NCI-H1105 treated with DMSO at 0.1 percent for 48 hours (cell line): ENCODE results near the gene PRPS1.
"Not testable (repeated sequence)": the region's sequence is repeated elsewhere in the genome, so short reads cannot be mapped to it uniquely, and the experiment has no call there.

ENCODE experiments used
- DNase-seq: peaks from one replicate; lab custom pipeline; 2025; lab: John Stamatoyannopoulos, UW

Gene PRPS1

DNA sequence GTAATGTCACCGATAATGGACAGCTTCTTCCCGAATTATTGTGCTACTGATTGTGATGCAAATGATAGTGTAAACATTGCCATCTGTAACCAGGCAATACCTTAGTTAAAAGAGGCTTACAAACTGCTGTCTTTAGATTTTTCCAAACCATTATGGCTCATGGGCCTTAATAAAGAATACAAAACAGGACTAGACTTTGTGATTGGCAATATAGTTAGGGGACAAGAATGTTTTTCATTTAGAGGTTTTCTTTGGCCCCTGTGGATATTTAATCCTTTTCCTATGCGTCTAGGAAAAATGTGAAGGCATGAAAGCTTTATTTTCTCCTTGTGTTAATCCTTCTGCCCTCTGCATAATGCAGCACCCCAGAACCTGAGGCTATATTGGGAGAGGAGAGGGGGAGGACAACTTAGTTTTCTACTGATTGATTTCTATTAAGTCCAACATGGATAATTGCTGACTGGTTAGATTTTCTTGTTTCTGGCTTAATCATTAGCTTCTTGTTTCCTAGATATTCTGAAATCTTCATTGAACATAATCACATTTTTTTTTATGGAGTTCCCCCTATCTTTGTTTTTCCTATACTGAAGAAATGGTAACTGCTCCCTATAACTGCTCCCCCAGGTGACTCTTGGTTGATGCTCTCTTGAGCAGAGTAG lies 1.9 kb downstream of the PRPS1 start:
- no peak for DNase-seq

- no peak for DNase-seq
These were observed 4.0 kb downstream of the PRPS1 start for GRCh38 chrX:107632346-107632745.

GRCh38 chrX:107646735-107647134 lies 18.4 kb downstream of the PRPS1 start:
- DNase-seq, result no peak

GRCh38 chrX:107648332-107648731 lies 20.0 kb downstream of the PRPS1 start:
- no peak for DNase-seq

DNA sequence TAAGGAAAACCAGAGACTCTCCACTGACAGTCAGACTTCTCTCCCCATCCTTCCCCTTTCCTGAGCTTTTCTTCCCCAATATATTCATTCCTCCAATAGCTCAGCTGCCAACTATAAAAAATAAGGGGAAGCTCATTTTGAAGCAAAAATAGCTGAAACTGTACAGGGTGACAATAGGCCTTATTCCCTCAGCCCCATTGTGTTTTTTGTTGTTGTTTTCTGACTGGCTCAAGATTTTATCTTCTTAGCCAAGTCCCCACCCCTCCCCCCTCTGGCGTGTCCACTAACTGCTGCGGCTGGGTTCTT lies 26.2 kb downstream of the PRPS1 start:
- DNase-seq, result no peak

- peak; percentile 46 for DNase-seq
These were observed 26.8 kb downstream of the PRPS1 start for GRCh38 chrX:107654872-107655761.

GRCh38 chrX:107656978-107657377 lies 28.7 kb downstream of the PRPS1 start:
- no peak for DNase-seq

- no peak for DNase-seq
These were observed 30.4 kb downstream of the PRPS1 start for GRCh38 chrX:107658660-107659059.

DNA sequence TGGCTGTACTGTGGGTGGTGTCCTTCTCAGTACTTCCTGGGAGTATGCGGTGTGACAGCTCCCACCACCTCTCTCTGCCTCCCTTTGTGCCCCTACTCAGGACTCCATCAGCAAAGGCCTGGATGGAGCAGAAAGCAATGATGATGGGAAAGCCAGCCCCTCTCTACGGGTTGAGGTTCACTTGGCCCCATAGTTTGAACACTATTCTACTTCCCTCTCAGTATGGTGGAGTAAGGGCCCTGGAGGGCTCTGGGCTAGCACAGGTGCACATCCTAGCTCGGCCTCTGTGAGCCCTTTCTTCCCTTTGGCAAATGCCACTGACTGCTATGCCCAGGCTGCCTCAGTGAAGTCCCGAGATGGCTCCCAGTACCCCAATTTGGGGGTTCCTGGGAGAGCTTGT lies 31.0 kb downstream of the PRPS1 start:
- no peak for DNase-seq

GRCh38 chrX:107659768-107660167 lies 31.5 kb downstream of the PRPS1 start:
- DNase-seq, result peak; percentile 50

GRCh38 chrX:107662145-107662544 lies 33.8 kb downstream of the PRPS1 start:
- DNase-seq, result no peak

DNA sequence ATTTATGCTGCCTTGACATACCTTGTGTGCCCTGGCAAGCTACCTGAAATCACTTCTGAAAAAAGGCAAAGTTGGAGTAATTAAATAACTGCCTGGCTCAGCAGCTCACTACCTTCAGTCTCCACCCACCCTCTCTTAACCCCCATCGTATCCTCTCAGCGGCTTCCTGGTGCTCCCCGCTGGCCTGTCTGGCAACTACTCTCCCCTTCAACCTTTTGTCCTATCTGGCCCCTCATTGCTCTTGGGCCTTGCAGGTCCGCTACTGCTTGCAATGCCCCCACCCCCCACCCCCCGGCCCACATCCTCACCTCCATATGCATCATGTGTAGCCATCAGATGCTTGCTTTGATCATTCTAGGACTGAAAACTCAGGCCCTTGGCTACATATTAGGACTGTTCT lies 34.5 kb downstream of the PRPS1 start:
- DNase-seq, result no peak

DNA sequence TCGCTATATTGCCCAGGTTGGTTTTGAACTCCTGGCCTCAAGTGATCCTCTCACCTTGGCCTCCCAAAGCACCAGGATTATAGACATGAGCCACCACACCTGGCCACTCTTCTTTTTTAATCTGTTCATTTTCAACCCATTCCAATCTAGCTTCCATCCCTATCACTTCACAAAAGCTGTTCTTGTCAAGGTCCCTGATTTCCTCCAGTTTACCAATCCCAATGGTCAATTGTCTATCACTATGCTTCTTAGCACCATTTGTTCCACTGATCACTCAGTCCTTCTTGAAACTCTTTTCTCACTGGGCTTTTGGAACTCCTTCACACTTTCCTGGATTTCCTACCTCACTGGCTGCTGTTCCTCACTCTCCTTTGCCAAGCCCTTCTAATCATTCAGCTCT lies 38.6 kb downstream of the PRPS1 start:
- DNase-seq, result no peak

GRCh38 chrX:107667426-107667825 lies 39.1 kb downstream of the PRPS1 start:
- DNase-seq, result no peak

DNA sequence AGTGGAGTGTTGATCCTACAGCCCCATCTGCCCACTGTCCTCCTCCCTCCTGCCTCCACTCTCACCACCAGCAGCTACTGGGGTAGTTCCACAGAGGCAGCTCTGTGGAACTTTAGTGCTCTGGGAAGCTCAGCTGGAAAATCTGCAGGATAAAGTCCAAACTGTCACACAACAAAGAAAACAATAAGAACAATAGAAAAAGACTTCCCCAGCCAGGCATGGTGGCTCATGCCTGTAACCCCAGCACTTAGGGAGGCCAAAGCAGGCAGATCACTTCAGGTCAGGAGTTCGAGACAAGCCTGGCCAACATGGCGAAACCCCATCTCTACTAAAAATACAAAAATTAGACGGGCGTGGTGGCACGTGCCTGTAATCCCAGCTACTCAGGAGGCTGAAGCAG lies 40.4 kb downstream of the PRPS1 start:
- DNase-seq, result not testable (repeated sequence)

GRCh38 chrX:107669261-107669660 lies 41.0 kb downstream of the PRPS1 start:
- DNase-seq, result no peak

GRCh38 chrX:107669885-107670628 lies 41.7 kb downstream of the PRPS1 start:
- DNase-seq, result peak; percentile 14

DNA sequence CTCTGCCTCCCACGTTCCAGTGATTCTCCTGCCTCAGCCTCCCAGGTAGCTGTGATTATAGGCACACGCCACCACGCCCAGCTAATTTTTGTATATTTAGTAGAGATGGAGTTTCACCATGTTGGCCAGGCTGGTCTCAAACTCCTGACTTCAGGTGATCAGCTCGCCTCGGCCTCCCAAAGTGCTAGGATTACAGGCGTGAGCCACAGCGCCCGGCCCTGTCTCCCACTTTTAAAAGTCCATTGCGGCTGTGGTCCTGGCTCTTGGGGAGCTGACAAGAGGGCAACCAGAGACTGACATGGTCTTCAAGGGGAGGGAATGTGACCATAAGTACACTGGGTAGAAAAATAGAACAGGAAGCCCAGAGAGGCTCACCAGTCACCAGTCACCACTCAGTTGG lies 42.9 kb downstream of the PRPS1 start:
- DNase-seq, result not testable (repeated sequence)

GRCh38 chrX:107672955-107673378 lies 44.7 kb downstream of the PRPS1 start:
- DNase-seq, result peak; percentile 12

DNA sequence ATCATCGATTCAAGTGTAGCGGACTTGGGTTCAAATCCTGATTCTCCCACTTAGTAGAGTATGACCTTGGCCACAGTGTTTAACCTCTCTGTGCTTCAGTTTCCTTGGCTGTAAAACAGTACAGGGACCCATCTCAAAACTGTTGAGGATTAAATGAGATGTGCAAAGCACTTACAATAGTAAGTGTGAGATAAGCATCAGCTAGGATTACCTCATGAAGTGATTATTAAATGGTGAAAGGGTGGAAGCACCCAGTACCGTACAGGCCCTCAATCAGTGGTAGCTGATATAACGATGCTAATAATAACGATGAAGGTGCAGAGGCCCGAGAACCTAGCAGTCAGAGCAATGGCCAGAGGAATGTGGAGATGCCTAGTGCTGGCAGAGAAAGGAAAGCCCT lies 45.1 kb downstream of the PRPS1 start:
- no peak for DNase-seq

- DNase-seq, result no peak
These were observed 45.7 kb downstream of the PRPS1 start for GRCh38 chrX:107673933-107674479.
